IMR-90 (cell line): Measurements from ENCODE around the gene PCDHA1. TPM values are rescaled to one million over a fixed set of nuclear protein-coding genes. Genes with fewer than 3 reads are reported as not detected.
A peak's percentile ranks its signal among the peaks of the same experiment; 100 is the strongest.

ENCODE experiments used
- ATAC-seq: fragments of 200-7000 bp; cut with Tn5 transposase; 2 replicates; pipeline ENCODE4 v1.9.1; 2020; ENCODE audit warnings: low read depth, mild to moderate bottlenecking, moderate library complexity
- BruUV-seq: library from RNA; stranded (reverse); fragments of 400-500 nt; replicated peaks from 2 replicates; lab custom pipeline; 2021; lab: Mats Ljungman, UMichigan
- CTCF ChIA-PET: fragments of 300-600 bp; formaldehyde crosslinking; extraction: SDS; loops from one replicate; lab custom pipeline; 2021; ENCODE audit warnings: antibody characterized with exemption; lab: Yijun Ruan, JAX
- POLR2A ChIA-PET: fragments of 300-600 bp; sonication (Branson Sonifier 250); formaldehyde crosslinking; loops from one replicate; lab custom pipeline; 2022; ENCODE audit warnings: antibody characterized with exemption; ENCODE audit not compliant: unreplicated experiment; lab: Charles Lee
- DNase-seq: peaks from one replicate; pipeline ENCODE4 v3.0.0; 2013
- H2AFZ ChIP-seq: replicated peaks from 2 replicates; pipeline ENCODE3; 2013; ENCODE audit warnings: low read length, mild to moderate bottlenecking; ENCODE audit not compliant: poor library complexity
- H2AK5ac ChIP-seq: 2 replicates; pipeline ENCODE4 v1.6.1; 2013; ENCODE audit warnings: low read depth, low read length, inconsistent platforms
- H2AK9ac ChIP-seq: replicated peaks from 2 replicates; pipeline ENCODE3; 2013; ENCODE audit warnings: mild to moderate bottlenecking, low read depth, low read length, moderate library complexity; ENCODE audit not compliant: poor library complexity
- H2BK120ac ChIP-seq: 2 replicates; pipeline ENCODE4 v1.6.1; 2013; ENCODE audit warnings: low read depth, low read length, inconsistent platforms
- H2BK15ac ChIP-seq: 3 replicates; pipeline ENCODE4 v1.6.1; 2013; ENCODE audit warnings: low read depth, low read length, inconsistent platforms
- H2BK20ac ChIP-seq: 2 replicates; pipeline ENCODE4 v1.6.1; 2013; ENCODE audit warnings: low read depth, mild to moderate bottlenecking, inconsistent platforms, low read length, moderate library complexity
- H2BK5ac ChIP-seq: 2 replicates; pipeline ENCODE4 v1.6.1; 2013; ENCODE audit warnings: mild to moderate bottlenecking, low read depth, low read length, inconsistent platforms; ENCODE audit not compliant: poor library complexity, severe bottlenecking
- H3K14ac ChIP-seq: replicated peaks from 2 replicates; pipeline ENCODE4 v1.6.1; 2013; ENCODE audit warnings: low read depth, low read length, inconsistent platforms
- H3K18ac ChIP-seq: 2 replicates; pipeline ENCODE4 v1.6.1; 2013; ENCODE audit warnings: low read depth, low read length, control low read depth
- H3K23ac ChIP-seq: 2 replicates; pipeline ENCODE4 v1.6.1; 2013; ENCODE audit warnings: low read depth, low read length, inconsistent platforms
- H3K27ac ChIP-seq: 2 replicates; pipeline ENCODE4 v1.5.1; 2013; ENCODE audit warnings: mild to moderate bottlenecking, control low read depth, low read length; ENCODE audit not compliant: insufficient read depth
- H3K27me3 ChIP-seq: 2 replicates; pipeline ENCODE4 v1.6.1; 2013; ENCODE audit warnings: low read length; ENCODE audit not compliant: control insufficient read depth, insufficient read depth
- H3K36me3 ChIP-seq: 2 replicates; pipeline ENCODE4 v1.6.1; 2013; ENCODE audit warnings: low read length, mixed read lengths; ENCODE audit not compliant: control insufficient read depth, insufficient read depth
- H3K4ac ChIP-seq: 2 replicates; pipeline ENCODE4 v1.6.1; 2013; ENCODE audit warnings: low read depth, low read length, inconsistent platforms
- H3K4me1 ChIP-seq: 2 replicates; pipeline ENCODE4 v1.6.1; 2013; ENCODE audit warnings: low read length, mixed read lengths; ENCODE audit not compliant: control insufficient read depth, insufficient read depth
- H3K4me2 ChIP-seq: 2 replicates; pipeline ENCODE4 v1.6.1; 2013; ENCODE audit warnings: low read depth, mild to moderate bottlenecking, control low read depth, low read length, moderate library complexity
- H3K4me3 ChIP-seq: 2 replicates; pipeline ENCODE4 v1.5.1; 2013; ENCODE audit warnings: low read depth, mild to moderate bottlenecking, control low read depth, low read length, moderate library complexity; ENCODE audit not compliant: insufficient read depth
- H3K56ac ChIP-seq: 2 replicates; pipeline ENCODE4 v1.6.1; 2013; ENCODE audit warnings: low read length, inconsistent platforms; ENCODE audit not compliant: insufficient read depth; ENCODE audit errors: extremely low read depth
- H3K79me1 ChIP-seq, 2 experiments: 2 replicates each; pipeline ENCODE4 v1.6.1; 2013; ENCODE audit warnings: low read length in 2 of 2, inconsistent platforms in 1 of 2, low read depth in 1 of 2
- H3K9ac ChIP-seq: 2 replicates; pipeline ENCODE4 v1.6.1; 2013; ENCODE audit warnings: low read depth, low read length, control low read depth
- H3K9me1 ChIP-seq: 2 replicates; pipeline ENCODE4 v1.6.1; 2013; ENCODE audit warnings: low read length, inconsistent platforms; ENCODE audit not compliant: insufficient read depth
- H3K9me3 ChIP-seq: 2 replicates; pipeline ENCODE4 v1.6.1; 2013; ENCODE audit warnings: low read length; ENCODE audit not compliant: control insufficient read depth, insufficient read depth
- H4K20me1 ChIP-seq: 2 replicates; pipeline ENCODE4 v1.6.1; 2013; ENCODE audit warnings: low read length, inconsistent platforms; ENCODE audit not compliant: insufficient read depth
- H4K5ac ChIP-seq: 2 replicates; pipeline ENCODE4 v1.6.1; 2013; ENCODE audit warnings: mild to moderate bottlenecking, low read depth, low read length, control low read depth
- H4K8ac ChIP-seq, 2 experiments: 2 replicates each; pipeline ENCODE4 v1.6.1; 2013; ENCODE audit warnings: low read depth in 2 of 2, low read length in 2 of 2, control low read depth in 1 of 2, inconsistent platforms in 1 of 2
- H4K91ac ChIP-seq: 2 replicates; pipeline ENCODE4 v1.6.1; 2013; ENCODE audit warnings: low read depth, low read length, inconsistent platforms; ENCODE audit not compliant: insufficient read depth
- BHLHE40 ChIP-seq: fragments of 150-350 bp; IDR thresholded peaks from 2 replicates; pipeline ENCODE4 v1.6.1; 2016; ENCODE audit warnings: mild to moderate bottlenecking, low read depth, low read length
- CEBPB ChIP-seq: IDR thresholded peaks from 2 replicates; pipeline ENCODE4 v1.6.1; 2012; ENCODE audit warnings: low read depth, low read length, improper control_type of control experiment
- CHD1 ChIP-seq: IDR thresholded peaks from 2 replicates; pipeline ENCODE4 v1.6.1; 2012; ENCODE audit warnings: low read depth, low read length, improper control_type of control experiment
- ELK1 ChIP-seq: fragments of 150-350 bp; IDR thresholded peaks from 2 replicates; pipeline ENCODE4 v1.6.1; 2016; ENCODE audit warnings: low read depth, mild to moderate bottlenecking, low read length, moderate library complexity, borderline replicate concordance
- MXI1 ChIP-seq: IDR thresholded peaks from 2 replicates; pipeline ENCODE4 v1.6.1; 2012; ENCODE audit warnings: low read depth, mild to moderate bottlenecking, low read length, moderate library complexity, borderline replicate concordance
- NFE2L2 ChIP-seq: fragments of 150-350 bp; IDR thresholded peaks from 2 replicates; pipeline ENCODE4 v1.6.1; 2016; ENCODE audit warnings: low read depth, mild to moderate bottlenecking, low read length
- POLR2A ChIP-seq: IDR thresholded peaks from 2 replicates; pipeline ENCODE4 v1.6.1; 2012; ENCODE audit warnings: mild to moderate bottlenecking, low read depth, low read length
- RAD21 ChIP-seq: IDR thresholded peaks from 2 replicates; pipeline ENCODE4 v1.6.1; 2012; ENCODE audit warnings: low read length, improper control_type of control experiment
- SMC3 ChIP-seq: fragments of 150-350 bp; IDR thresholded peaks from 2 replicates; pipeline ENCODE4 v1.6.1; 2016; ENCODE audit warnings: low read depth, mild to moderate bottlenecking, antibody characterized with exemption, low read length, moderate library complexity
- WGBS, 2 experiments: methylation state at CpG; one replicate each; pipeline versions ENCODE4 v1.1.5 to v1.1.7; 2013; ENCODE audit warnings: missing lambda C conversion rate in 2 of 2; ENCODE audit not compliant: insufficient read length in 1 of 2; ENCODE audit errors: extremely low coverage in 2 of 2; 5-methylcytosine and 5-hydroxymethylcytosine counted together
- dilution Hi-C: fragments of 300-500 bp; cut with HindIII; formaldehyde crosslinking; loops from one replicate; pipeline ENCODE4 v1.14.3; 2018; ENCODE audit warnings: low sequenced_read_pairs; ENCODE audit not compliant: unreplicated experiment
- in situ Hi-C: fragments of 300-500 bp; cut with MboI; formaldehyde crosslinking; loops from 3 replicates; pipeline ENCODE4 v1.14.3; 2019; ENCODE audit warnings: low sequenced_read_pairs, inconsistent platforms, mixed read lengths
- intact Hi-C: fragments of 100-400 bp; cut with micrococcal nuclease; formaldehyde crosslinking; loops from 2 replicates; pipeline ENCODE4 v1.10.0; 2022
- polyA plus RNA-seq, 3 experiments: library from polyadenylated mRNA; depleted of rRNA; stranded (reverse); fragments of >200 nt; gene quantifications; 2 replicates each; pipeline ENCODE4 v1.2.3, GENCODE V29; 2012; ENCODE audit warnings: low replicate concordance in 1 of 3
- total RNA-seq: library from RNA; depleted of rRNA; stranded (reverse); fragments of >200 nt; gene quantifications from 2 replicates; pipeline ENCODE4 v1.2.3, GENCODE V29; 2012

PCDHA1 gene
- total and polyA plus RNA-seq, 2 of the 4 experiments (the other 2 are of a cell fraction): under 0.01 to 0.05 TPM

GRCh38 chr5:141050622-141051520, 264.9 kb downstream of the PCDHA1 start, which contains the start of gene PCDHB1 (continued):
- no peak for TF ChIP-seq CEBPB

GRCh38 chr5:141051521-141051866, 265.6 kb downstream of the PCDHA1 start:
- H4K5ac ChIP-seq: no peak overlapping the region
- H3K9me1 ChIP-seq: no peaks in the 10 kb centered on the region
- no peaks in the 10 kb centered on the region for H3K27me3 ChIP-seq
- no peak overlapping the region for H4K8ac ChIP-seq
- CTCF ChIA-PET: no interaction called here
- no peak overlapping the region for H2BK20ac ChIP-seq
- no peaks in the 10 kb centered on the region for H3K79me1 ChIP-seq
- no peak for DNase-seq
- no peak overlapping the region for H4K91ac ChIP-seq
- H3K4me2 ChIP-seq: no peak overlapping the region
- H3K18ac ChIP-seq: no peak overlapping the region
- H2AK5ac ChIP-seq: no peak overlapping the region
- BruUV-seq: no TSS peak
- H3K14ac ChIP-seq: no peak overlapping the region
- intact Hi-C loops: no loop called here
- no peak overlapping the region for H3K9ac ChIP-seq
- H2AK9ac ChIP-seq: no peak overlapping the region
- H3K56ac ChIP-seq: no peak overlapping the region
- H2BK5ac ChIP-seq: no peak overlapping the region
- no peak overlapping the region for H2BK120ac ChIP-seq
- H3K4ac ChIP-seq: no peak overlapping the region
- H3K4me3 ChIP-seq: peak overlapping the region; percentile 18; the same call in 1 of the 2 replicates
- POLR2A ChIA-PET: no interaction called here
- no peaks in the 10 kb centered on the region for H4K20me1 ChIP-seq
- H3K36me3 ChIP-seq: no peaks in the 10 kb centered on the region
- H3K4me1 ChIP-seq: no peaks in the 10 kb centered on the region
- peaks cover 11% of the 10 kb centered on the region for H3K9me3 ChIP-seq
- ATAC-seq: no peak
- H2BK15ac ChIP-seq: no peak overlapping the region
- no peak overlapping the region for H3K23ac ChIP-seq
- no peak overlapping the region for H3K27ac ChIP-seq
- 5% methylated on average over 3 of the region's 19 CpGs; no CpG with 5 or more reads in 1 of the 2 experiments for WGBS, 2 experiments
- TF ChIP-seq ELK1: no peak
- no peak for TF ChIP-seq SMC3
- no peak for TF ChIP-seq BHLHE40
- TF ChIP-seq RAD21: no peak
- TF ChIP-seq MXI1: no peak
- TF ChIP-seq POLR2A: no peak
- TF ChIP-seq CEBPB: no peak
- no peak for TF ChIP-seq NFE2L2
- no peak for TF ChIP-seq CHD1
- H2AFZ ChIP-seq: peak overlapping the region; percentile 63
- in situ Hi-C loops: no loop called here
- dilution Hi-C loops: no loop called here
